ENCODE data around the gene SZT2. TPM values are rescaled to one million over a fixed set of nuclear protein-coding genes. Genes with fewer than 3 reads are reported as not detected.

The SZT2 gene
- 7.7 and 10.6 TPM in 2 replicates for total RNA-seq

- no peak for TF ChIP-seq CTCF (conservative IDR thresholded peaks at IDR 0.05; ENCODE audit: low read depth, low read length)
- DNase-seq (ENCODE audit: low read depth): peak; percentile 59
- H3K4me3 ChIP-seq (ENCODE audit: low read depth, low read length): peak within 1 kb of the TSS; percentile 83
Observed at GRCh38 chr1:43389326-43390313, at the start of gene SZT2, which contains the start of gene MED8. SZT2 (plus strand) TSS chr1:43389899; CDS start chr1:43389969, 70 bp downstream. MED8 (minus strand) TSS chr1:43389800; CDS start chr1:43389764, 36 bp downstream.

- TF ChIP-seq CTCF (conservative IDR thresholded peaks at IDR 0.05; ENCODE audit: low read depth, low read length): no peak
- DNase-seq (ENCODE audit: low read depth): no peak
- H3K4me3 ChIP-seq (ENCODE audit: low read depth, low read length): no peak overlapping the region
Observed at GRCh38 chr1:43340559-43340958, 49.1 kb upstream of the SZT2 start.

- H3K4me3 ChIP-seq (ENCODE audit: low read depth, low read length): no peak overlapping the region
- no peak for TF ChIP-seq CTCF (conservative IDR thresholded peaks at IDR 0.05; ENCODE audit: low read depth, low read length)
- DNase-seq (ENCODE audit: low read depth): no peak
Observed at GRCh38 chr1:43344267-43344850, 45.3 kb upstream of the SZT2 start.

- no peak overlapping the region for H3K4me3 ChIP-seq (ENCODE audit: low read depth, low read length)
- no peak for TF ChIP-seq CTCF (conservative IDR thresholded peaks at IDR 0.05; ENCODE audit: low read depth, low read length)
- no peak for DNase-seq (ENCODE audit: low read depth)
Observed at GRCh38 chr1:43345120-43345519, 44.6 kb upstream of the SZT2 start.

- TF ChIP-seq CTCF (conservative IDR thresholded peaks at IDR 0.05; ENCODE audit: low read depth, low read length): no peak
- no peak overlapping the region for H3K4me3 ChIP-seq (ENCODE audit: low read depth, low read length)
- no peak for DNase-seq (ENCODE audit: low read depth)
Observed at GRCh38 chr1:43346636-43347035, 43.1 kb upstream of the SZT2 start.

GRCh38 chr1:43348343-43348808, 41.3 kb upstream of the SZT2 start:
- no peak for TF ChIP-seq CTCF (conservative IDR thresholded peaks at IDR 0.05; ENCODE audit: low read depth, low read length)
- DNase-seq (ENCODE audit: low read depth): no peak
- H3K4me3 ChIP-seq (ENCODE audit: low read depth, low read length): peak overlapping the region; percentile 61

Measured in epithelial cell of proximal tubule (primary cell).